CD4-positive, alpha-beta T cell treated with Interleukin-2 at 100 ng/mL for 4 hours (primary cell): ENCODE data around the gene KCNIP3.

ENCODE experiments used
- DNase-seq: peaks from one replicate; pipeline ENCODE4 v3.0.0-alpha.2; 2020; ENCODE audit warnings: low spot score

Gene KCNIP3

GRCh38 chr2:95275151-95275515, 22.0 kb upstream of the KCNIP3 start:
- DNase-seq: no peak

GRCh38 chr2:95275601-95276243, 21.4 kb upstream of the KCNIP3 start:
- DNase-seq: no peak

GRCh38 chr2:95276244-95276887, 20.8 kb upstream of the KCNIP3 start:
- DNase-seq: no peak

GRCh38 chr2:95276888-95277245, 20.3 kb upstream of the KCNIP3 start:
- no peak for DNase-seq

GRCh38 chr2:95277246-95277906, 19.8 kb upstream of the KCNIP3 start:
- DNase-seq: no peak

GRCh38 chr2:95278051-95278471, 19.1 kb upstream of the KCNIP3 start:
- no peak for DNase-seq

- DNase-seq: no peak
Observed at GRCh38 chr2:95278637-95279225, 18.4 kb upstream of the KCNIP3 start.

GRCh38 chr2:95279435-95280035, 17.6 kb upstream of the KCNIP3 start:
- DNase-seq: no peak

- DNase-seq: no peak
Observed at GRCh38 chr2:95281071-95281470, 16.1 kb upstream of the KCNIP3 start.

- DNase-seq: no peak
Observed at GRCh38 chr2:95281786-95282185, 15.4 kb upstream of the KCNIP3 start.

GRCh38 chr2:95282458-95282857, 14.7 kb upstream of the KCNIP3 start:
- no peak for DNase-seq

GRCh38 chr2:95283562-95283961, 13.6 kb upstream of the KCNIP3 start:
- DNase-seq: no peak

GRCh38 chr2:95284886-95285541, 12.1 kb upstream of the KCNIP3 start:
- no peak for DNase-seq

GRCh38 chr2:95285542-95285932, 11.6 kb upstream of the KCNIP3 start:
- DNase-seq: no peak

- no peak for DNase-seq
Observed at GRCh38 chr2:95287336-95287735, 9.8 kb upstream of the KCNIP3 start.

GRCh38 chr2:95287806-95288205, 9.3 kb upstream of the KCNIP3 start:
- DNase-seq: no peak

GRCh38 chr2:95289253-95289652, 7.9 kb upstream of the KCNIP3 start:
- no peak for DNase-seq

GRCh38 chr2:95291222-95291621, 5.9 kb upstream of the KCNIP3 start:
- DNase-seq: no peak

GRCh38 chr2:95292623-95293260, 4.4 kb upstream of the KCNIP3 start:
- no peak for DNase-seq

- no peak for DNase-seq
Observed at GRCh38 chr2:95294579-95295250, 2.4 kb upstream of the KCNIP3 start.

GRCh38 chr2:95295376-95295775, 1.8 kb upstream of the KCNIP3 start:
- DNase-seq: no peak
